Measurements from ENCODE around the gene ATP11A.

The ATP11A gene

GRCh38 chr13:112917056-112917664 lies 227.3 kb downstream of the ATP11A start:
- in situ Hi-C loops (cut with HindIII; ENCODE audit: low sequenced_read_pairs) = no loop called here

- in situ Hi-C loops (cut with HindIII; ENCODE audit: low sequenced_read_pairs) = no loop called here
Observed at GRCh38 chr13:112917737-112918136, 227.9 kb downstream of the ATP11A start.

- in situ Hi-C loops (cut with HindIII; ENCODE audit: low sequenced_read_pairs) = no loop called here
Observed at GRCh38 chr13:112918266-112918665, 228.4 kb downstream of the ATP11A start.

- in situ Hi-C loops (cut with HindIII; ENCODE audit: low sequenced_read_pairs) = no loop called here
Observed at GRCh38 chr13:112918746-112919145, 228.9 kb downstream of the ATP11A start.

DNA sequence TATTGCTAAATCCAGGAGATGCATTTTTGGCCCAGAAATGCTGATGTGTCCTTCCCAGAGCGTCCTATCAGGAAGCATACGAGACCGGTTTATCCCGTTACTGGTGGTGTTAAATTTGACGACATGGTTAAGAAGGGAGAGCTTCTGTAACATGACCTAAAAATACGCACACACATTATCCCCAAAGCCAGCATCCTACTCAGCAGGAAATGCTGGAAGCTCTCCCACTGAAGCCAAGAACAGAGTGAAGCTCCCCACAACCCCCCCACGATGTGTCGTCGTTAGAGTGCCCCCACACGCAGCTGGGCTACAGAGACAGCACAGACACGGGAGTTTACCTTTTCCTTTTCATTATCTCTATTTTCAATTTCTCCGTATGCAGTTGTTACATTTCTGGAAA lies 234.1 kb downstream of the ATP11A start:
- in situ Hi-C loops (cut with HindIII; ENCODE audit: low sequenced_read_pairs) = no loop called here

GRCh38 chr13:112924365-112924764 lies 234.5 kb downstream of the ATP11A start:
- in situ Hi-C loops (cut with HindIII; ENCODE audit: low sequenced_read_pairs) = no loop called here

DNA sequence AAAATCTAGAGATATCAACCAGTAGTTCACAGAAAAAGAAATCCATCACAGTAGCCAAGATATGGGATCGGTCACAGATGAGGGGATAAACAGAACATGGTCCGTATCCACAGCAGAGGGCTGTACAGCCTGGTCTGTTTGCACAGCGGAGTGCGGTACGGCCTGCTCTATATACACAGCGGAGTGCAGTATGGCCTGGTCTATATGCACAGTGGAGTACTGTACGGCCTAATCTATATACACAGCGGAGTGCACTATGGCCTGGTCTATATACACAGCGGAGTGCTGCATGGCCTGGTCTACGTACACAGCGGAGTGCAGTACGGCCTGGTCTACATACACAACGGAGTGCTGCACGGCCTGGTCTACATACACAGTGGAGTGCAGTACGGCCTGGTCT lies 236.2 kb downstream of the ATP11A start:
- in situ Hi-C loops (cut with HindIII; ENCODE audit: low sequenced_read_pairs) = no loop called here

GRCh38 chr13:112926993-112927392 lies 237.2 kb downstream of the ATP11A start:
- in situ Hi-C loops (cut with HindIII; ENCODE audit: low sequenced_read_pairs) = no loop called here

DNA sequence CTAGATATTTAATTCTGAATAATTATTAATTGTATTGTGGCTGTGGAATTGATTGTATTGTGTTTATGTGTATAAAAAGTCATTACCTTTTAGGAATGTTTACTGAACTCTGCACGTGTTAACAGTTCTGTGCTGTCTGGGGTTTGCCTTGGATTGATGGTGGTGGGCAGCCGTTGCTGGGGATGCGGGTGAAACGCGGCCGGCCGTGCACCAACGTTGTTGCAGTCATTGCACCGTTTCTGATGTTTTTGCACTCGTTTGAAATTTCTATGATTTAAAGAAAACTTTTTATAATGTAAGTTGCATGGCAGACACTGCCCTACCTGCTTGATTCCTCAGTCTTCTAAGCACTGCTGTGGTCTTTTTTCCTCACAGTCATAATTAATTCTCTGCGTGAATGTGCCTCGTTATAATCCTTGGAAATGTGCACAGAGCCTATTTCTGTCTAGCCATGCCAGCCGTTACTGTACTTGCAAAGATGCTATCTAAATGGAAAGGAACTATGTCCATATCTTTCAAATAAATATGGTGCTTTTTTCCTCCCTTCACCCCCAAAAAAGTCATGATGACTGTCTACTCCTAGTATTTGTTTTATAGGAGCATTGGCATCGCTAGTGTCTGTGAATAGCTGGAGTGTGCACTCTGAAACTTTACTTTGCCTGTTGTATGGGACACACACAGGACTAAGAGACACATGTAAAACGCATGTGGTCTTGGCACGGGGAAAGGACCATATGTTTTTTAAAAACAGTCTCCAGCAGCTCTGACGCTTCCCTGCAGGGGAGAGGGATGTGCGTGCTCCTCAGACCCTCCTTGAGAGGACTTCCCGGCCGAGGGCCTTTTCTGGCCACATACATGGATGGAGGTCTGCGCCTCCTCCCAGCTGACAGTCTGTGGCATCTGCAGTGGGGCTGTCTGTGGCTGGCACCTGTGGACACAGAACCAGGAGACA lies 238.5 kb downstream of the ATP11A start:
- in situ Hi-C loops (cut with HindIII; ENCODE audit: low sequenced_read_pairs) = no loop called here

GRCh38 chr13:112928972-112929782 lies 239.3 kb downstream of the ATP11A start:
- in situ Hi-C loops (cut with HindIII; ENCODE audit: low sequenced_read_pairs) = no loop called here

DNA sequence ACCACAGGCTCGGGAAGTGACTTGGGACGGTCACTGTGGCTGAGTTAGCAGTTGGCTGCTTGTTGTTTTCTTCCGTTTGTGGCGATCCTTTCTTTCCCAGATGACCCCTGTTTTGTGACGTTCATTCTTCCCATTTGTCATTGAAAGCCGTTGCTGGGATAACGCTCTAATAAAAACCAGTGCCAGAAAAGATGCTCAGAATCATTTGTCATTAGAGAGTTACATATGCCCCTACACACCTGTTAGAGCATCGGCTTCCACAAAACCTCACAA lies 239.9 kb downstream of the ATP11A start:
- in situ Hi-C loops (cut with HindIII; ENCODE audit: low sequenced_read_pairs) = no loop called here

DNA sequence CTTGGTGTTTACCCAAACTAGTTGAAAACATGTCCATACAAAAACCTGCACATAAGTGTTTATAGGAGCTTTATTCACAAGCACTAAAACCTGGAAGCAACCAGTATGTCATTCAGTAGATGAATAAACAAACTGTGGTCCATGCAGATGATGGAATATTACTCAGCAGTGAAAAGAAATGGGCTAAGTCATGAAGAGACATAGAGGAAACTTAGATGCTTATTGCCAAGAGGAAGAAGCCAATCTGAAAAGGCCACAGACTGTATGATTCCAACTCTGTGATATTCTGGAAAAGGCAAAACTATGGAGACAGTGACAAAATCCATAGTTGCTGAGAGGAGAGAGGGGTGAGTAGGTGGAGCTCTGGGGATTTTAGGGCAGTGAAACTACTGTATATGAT lies 240.4 kb downstream of the ATP11A start:
- in situ Hi-C loops (cut with HindIII; ENCODE audit: low sequenced_read_pairs) = no loop called here

DNA sequence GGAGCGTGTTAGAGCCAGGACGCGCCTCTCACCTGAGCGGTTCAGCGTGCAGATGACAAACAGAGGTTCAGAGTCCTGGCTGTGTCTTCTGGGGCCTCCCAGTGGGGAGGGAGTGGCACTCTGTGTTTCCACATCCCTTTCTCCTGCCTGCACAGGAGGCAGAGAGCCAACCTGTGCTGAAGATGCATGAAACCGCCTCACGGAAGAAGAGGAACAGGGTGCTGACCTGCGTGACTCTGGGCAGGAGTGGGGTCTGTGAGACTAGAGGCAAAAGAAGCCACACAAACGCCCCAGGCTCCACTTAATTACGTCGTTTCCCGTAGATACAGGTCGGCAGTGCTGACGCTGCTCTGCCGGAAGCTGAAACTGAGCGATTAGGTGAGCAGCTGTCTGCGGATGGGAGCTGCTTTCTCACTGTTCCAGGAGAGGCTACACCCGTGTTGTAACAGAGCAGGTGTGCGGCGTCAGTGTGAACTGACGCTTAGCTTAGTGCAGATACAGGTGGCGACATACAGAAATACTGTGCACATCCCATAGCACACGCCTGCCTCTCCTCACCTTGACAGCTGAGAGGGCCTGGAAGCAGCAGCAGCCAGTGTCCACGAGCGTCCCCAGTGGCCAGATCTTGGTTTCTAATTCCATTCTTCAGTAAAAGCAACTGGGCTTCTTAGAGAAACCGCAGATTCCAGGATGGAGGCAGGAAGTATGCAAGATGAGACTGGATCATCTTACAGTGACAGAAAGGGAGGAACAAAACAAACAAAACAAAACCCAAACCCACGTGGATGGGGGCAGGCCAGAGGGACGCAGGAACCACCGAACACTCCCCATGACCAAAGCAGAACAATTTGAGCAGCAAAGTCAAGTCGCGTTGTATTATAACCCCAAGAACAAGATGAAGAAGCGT lies 241.4 kb downstream of the ATP11A start:
- in situ Hi-C loops (cut with HindIII; ENCODE audit: low sequenced_read_pairs) = no loop called here

- in situ Hi-C loops (cut with HindIII; ENCODE audit: low sequenced_read_pairs) = no loop called here
Observed at GRCh38 chr13:112932971-112933370, 243.1 kb downstream of the ATP11A start.

DNA sequence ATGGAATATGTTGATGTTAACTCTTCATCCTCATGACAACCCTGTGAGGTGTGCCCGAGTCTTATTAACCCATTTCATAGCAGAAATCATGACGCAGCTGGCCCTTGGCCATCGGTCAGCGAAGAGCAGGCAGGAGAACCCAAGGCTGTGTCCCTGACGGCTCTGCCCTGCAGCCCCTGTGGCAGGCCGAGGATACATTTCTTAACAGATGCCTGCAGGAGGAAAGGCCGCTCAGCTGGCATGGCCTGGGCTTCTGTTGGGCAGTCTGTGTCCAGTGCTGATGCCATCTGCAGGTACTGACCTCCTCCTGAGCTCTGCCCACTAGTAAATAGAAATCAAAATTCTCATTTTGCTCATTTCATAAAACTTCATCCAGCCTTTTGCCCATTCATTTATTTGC lies 243.8 kb downstream of the ATP11A start:
- in situ Hi-C loops (cut with HindIII; ENCODE audit: low sequenced_read_pairs) = no loop called here

GRCh38 chr13:112934078-112934477 lies 244.2 kb downstream of the ATP11A start:
- in situ Hi-C loops (cut with HindIII; ENCODE audit: low sequenced_read_pairs) = no loop called here
